ENCODE measurements around the gene HRAS.

Gene HRAS

DNA sequence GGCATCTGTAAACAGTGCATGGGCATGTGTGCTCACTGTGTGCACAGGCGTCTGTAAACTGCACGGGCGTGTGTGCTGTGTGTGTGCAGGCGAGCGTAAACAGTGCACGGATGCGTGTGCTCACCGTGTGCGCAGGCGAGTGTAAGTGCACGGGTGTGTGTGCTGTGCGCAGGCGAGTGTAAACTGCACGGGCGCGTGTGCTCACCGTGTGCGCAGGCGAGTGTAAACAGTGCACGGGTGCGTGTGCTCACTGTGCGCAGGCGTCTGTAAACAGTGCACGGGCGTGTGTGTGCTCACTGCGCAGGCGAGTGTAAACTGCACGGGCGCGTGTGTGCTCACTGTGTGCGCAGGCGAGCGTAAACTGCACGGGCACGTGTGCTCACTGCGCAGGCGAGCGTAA is 50.8 kb downstream of the HRAS start:
- H3K9ac ChIP-seq (ENCODE audit: low read length), result no peak overlapping the region
- H3K4me3 ChIP-seq (ENCODE audit: low read length), result no peak overlapping the region
- no peaks in the 10 kb centered on the region for H3K4me1 ChIP-seq (ENCODE audit: control insufficient read depth, insufficient read depth, low read length)
- no peaks in the 10 kb centered on the region for H3K27me3 ChIP-seq (ENCODE audit: control insufficient read depth, insufficient read depth, low read length)
- H3K36me3 ChIP-seq (ENCODE audit: control insufficient read depth, insufficient read depth, low read length), result no peaks in the 10 kb centered on the region
- H3K27ac ChIP-seq (ENCODE audit: low read depth, low read length), result no peak overlapping the region

Data from rectal smooth muscle tissue (tissue), 1 donor.